ENCODE results near the gene CD82.

DNA sequence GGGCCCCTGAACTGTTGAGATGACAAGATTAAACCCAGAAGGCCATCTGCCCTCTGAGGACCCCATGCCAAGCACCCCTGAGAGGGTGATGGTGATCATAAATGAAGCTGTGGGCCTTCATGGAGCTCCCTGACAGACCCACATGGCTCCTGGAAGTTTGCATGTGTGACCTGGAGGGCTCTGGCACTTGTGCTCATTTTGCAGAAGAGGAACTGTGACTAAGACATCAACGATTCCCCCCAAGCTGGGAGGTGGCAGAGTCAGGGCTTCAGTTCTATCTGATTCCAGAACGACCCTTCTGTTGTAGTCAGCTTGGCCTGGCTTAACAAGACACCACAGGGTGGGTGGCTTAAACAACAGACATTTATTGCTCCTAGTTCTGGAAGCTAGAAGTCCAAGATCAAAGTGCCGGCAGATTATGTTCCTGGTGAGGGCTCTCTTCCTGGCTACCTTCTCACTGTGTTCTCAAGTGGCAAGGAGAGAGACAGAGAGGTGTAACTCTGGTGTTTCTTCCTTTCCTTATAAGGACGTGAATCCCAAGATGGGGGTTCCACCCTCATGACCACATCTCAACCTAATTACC is 46.4 kb upstream of the CD82 start:
- TF ChIP-seq, protein P1, sequence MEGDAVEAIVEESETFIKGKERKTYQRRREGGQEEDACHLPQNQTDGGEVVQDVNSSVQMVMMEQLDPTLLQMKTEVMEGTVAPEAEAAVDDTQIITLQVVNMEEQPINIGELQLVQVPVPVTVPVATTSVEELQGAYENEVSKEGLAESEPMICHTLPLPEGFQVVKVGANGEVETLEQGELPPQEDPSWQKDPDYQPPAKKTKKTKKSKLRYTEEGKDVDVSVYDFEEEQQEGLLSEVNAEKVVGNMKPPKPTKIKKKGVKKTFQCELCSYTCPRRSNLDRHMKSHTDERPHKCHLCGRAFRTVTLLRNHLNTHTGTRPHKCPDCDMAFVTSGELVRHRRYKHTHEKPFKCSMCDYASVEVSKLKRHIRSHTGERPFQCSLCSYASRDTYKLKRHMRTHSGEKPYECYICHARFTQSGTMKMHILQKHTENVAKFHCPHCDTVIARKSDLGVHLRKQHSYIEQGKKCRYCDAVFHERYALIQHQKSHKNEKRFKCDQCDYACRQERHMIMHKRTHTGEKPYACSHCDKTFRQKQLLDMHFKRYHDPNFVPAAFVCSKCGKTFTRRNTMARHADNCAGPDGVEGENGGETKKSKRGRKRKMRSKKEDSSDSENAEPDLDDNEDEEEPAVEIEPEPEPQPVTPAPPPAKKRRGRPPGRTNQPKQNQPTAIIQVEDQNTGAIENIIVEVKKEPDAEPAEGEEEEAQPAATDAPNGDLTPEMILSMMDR (IDR thresholded peaks at IDR 0.05): no peak
- no peak for TF ChIP-seq POLR2A (IDR thresholded peaks at IDR 0.05)
